Measurements from ENCODE around the gene RGMB. TPM values are rescaled to one million over a fixed set of nuclear protein-coding genes. Genes with fewer than 3 reads are reported as not detected.

The RGMB gene
- total and polyA plus RNA-seq, 5 donors from 2014 or later = 3.9 to 27.9 (median 4.3) TPM

GRCh38 chr5:98796197-98796972 is 22.9 kb downstream of the RGMB start:
- Histone ChIP-seq H3K36me3 (ENCODE audit: control insufficient read depth, insufficient read depth, low read length) (peaks cover 12% of the 10 kb centered on the region), H3K4me3 (ENCODE audit: low read depth, low read length) (no peak overlapping the region), H3K27me3 (ENCODE audit: control insufficient read depth, insufficient read depth, low read length) (no peaks in the 10 kb centered on the region), H3K27ac (ENCODE audit: insufficient read depth, low read length, poor library complexity, severe bottlenecking) (no peak overlapping the region), H3K9me3 (ENCODE audit: control insufficient read depth in 2 of 2, low read length in 2 of 2) (no peaks in the 10 kb centered on the region), H3K4me1 (ENCODE audit: control insufficient read depth, insufficient read depth, low read length, poor library complexity, severe bottlenecking) (no peaks in the 10 kb centered on the region)
- Mint-ChIP-seq H3K9me3 (peaks cover 0 to 1% (median 0%) of the 10 kb centered on the region in 7 donors), H3K4me1 (peaks cover 4 to 11% (median 6%) of the 10 kb centered on the region in 4 donors), H3K27ac (no peak overlapping the region), H3K4me3 (no peak overlapping the region), H3K36me3 (peaks cover 3% of the 10 kb centered on the region), H3K27me3 (no peaks in the 10 kb centered on the region)
- DNase-seq (peak; percentile 27 to 59 (median 53)), ATAC-seq (ENCODE audit: low read depth in 2 of 2) (peak; percentile 56 to 66)

- Mint-ChIP-seq H3K27me3 (peaks cover 4% of the 10 kb centered on the region), H3K36me3 (peaks cover 3% of the 10 kb centered on the region), H3K4me1 (peaks cover 4 to 8% (median 6%) of the 10 kb centered on the region in 4 donors), H3K9me3 (peaks cover 0 to 1% (median 0%) of the 10 kb centered on the region in 7 donors), H3K27ac (no peak overlapping the region), H3K4me3 (peak overlapping the region in 1 of 4 donors; percentile 55)
- ATAC-seq (ENCODE audit: low read depth in 2 of 2) = no peak
- no peak for DNase-seq
- Histone ChIP-seq H3K27me3 (ENCODE audit: control insufficient read depth, insufficient read depth, low read length) (no peaks in the 10 kb centered on the region), H3K4me1 (ENCODE audit: control insufficient read depth, insufficient read depth, low read length, poor library complexity, severe bottlenecking) (no peaks in the 10 kb centered on the region), H3K27ac (ENCODE audit: insufficient read depth, low read length, poor library complexity, severe bottlenecking) (no peak overlapping the region), H3K9me3 (ENCODE audit: control insufficient read depth in 2 of 2, low read length in 2 of 2) (no peaks in the 10 kb centered on the region), H3K36me3 (ENCODE audit: control insufficient read depth, insufficient read depth, low read length) (peaks cover 10% of the 10 kb centered on the region), H3K4me3 (ENCODE audit: low read depth, low read length) (no peak overlapping the region)
These were observed 24.9 kb downstream of the RGMB start for GRCh38 chr5:98798371-98798770.

- Mint-ChIP-seq H3K4me3 (peak overlapping the region in 1 of 4 donors; percentile 55), H3K36me3 (peaks cover 3% of the 10 kb centered on the region), H3K9me3 (peaks cover 0 to 1% (median 0%) of the 10 kb centered on the region in 7 donors), H3K27ac (no peak overlapping the region), H3K4me1 (peaks cover 4 to 8% (median 6%) of the 10 kb centered on the region in 4 donors), H3K27me3 (peaks cover 4% of the 10 kb centered on the region)
- DNase-seq (no peak), ATAC-seq (ENCODE audit: low read depth in 2 of 2) (no peak)
- Histone ChIP-seq H3K36me3 (ENCODE audit: control insufficient read depth, insufficient read depth, low read length) (peaks cover 5% of the 10 kb centered on the region), H3K4me1 (ENCODE audit: control insufficient read depth, insufficient read depth, low read length, poor library complexity, severe bottlenecking) (no peaks in the 10 kb centered on the region), H3K4me3 (ENCODE audit: low read depth, low read length) (no peak overlapping the region), H3K27ac (ENCODE audit: insufficient read depth, low read length, poor library complexity, severe bottlenecking) (no peak overlapping the region), H3K27me3 (ENCODE audit: control insufficient read depth, insufficient read depth, low read length) (no peaks in the 10 kb centered on the region), H3K9me3 (ENCODE audit: control insufficient read depth in 2 of 2, low read length in 2 of 2) (no peaks in the 10 kb centered on the region)
These were observed 25.4 kb downstream of the RGMB start for GRCh38 chr5:98798847-98799246.

- Mint-ChIP-seq H3K36me3 (peaks cover 14% of the 10 kb centered on the region), H3K27ac (no peak overlapping the region), H3K4me3 (no peak overlapping the region), H3K27me3 (peaks cover 4% of the 10 kb centered on the region), H3K9me3 (peaks cover 0 to 29% (median 12%) of the 10 kb centered on the region in 7 donors), H3K4me1 (no peaks in the 10 kb centered on the region)
- H3K36me3 ChIP-seq (ENCODE audit: control insufficient read depth, insufficient read depth, low read length) = no peaks in the 10 kb centered on the region
- H3K4me3 ChIP-seq (ENCODE audit: low read depth, low read length) = no peak overlapping the region
- H3K9me3 ChIP-seq (ENCODE audit: control insufficient read depth in 2 of 2, low read length in 2 of 2) = peaks cover 16 to 17% of the 10 kb centered on the region in 2 experiments
- no peak for DNase-seq
- H3K27me3 ChIP-seq (ENCODE audit: control insufficient read depth, insufficient read depth, low read length) = no peaks in the 10 kb centered on the region
- ATAC-seq (ENCODE audit: low read depth in 2 of 2) = no peak
- H3K4me1 ChIP-seq (ENCODE audit: control insufficient read depth, insufficient read depth, low read length, poor library complexity, severe bottlenecking) = no peaks in the 10 kb centered on the region
- H3K27ac ChIP-seq (ENCODE audit: insufficient read depth, low read length, poor library complexity, severe bottlenecking) = no peak overlapping the region
These were observed 30.6 kb downstream of the RGMB start for GRCh38 chr5:98804066-98804465.

GRCh38 chr5:98805070-98805469 is 31.6 kb downstream of the RGMB start:
- H3K9me3 ChIP-seq (ENCODE audit: control insufficient read depth in 2 of 2, low read length in 2 of 2) = peaks cover 16 to 17% of the 10 kb centered on the region in 2 experiments
- no peak overlapping the region for H3K27ac Mint-ChIP-seq
- H3K36me3 ChIP-seq (ENCODE audit: control insufficient read depth, insufficient read depth, low read length) = no peaks in the 10 kb centered on the region
- peaks cover 0 to 29% (median 12%) of the 10 kb centered on the region in 7 donors for H3K9me3 Mint-ChIP-seq
- ATAC-seq (ENCODE audit: low read depth in 2 of 2) = no peak
- no peak overlapping the region for H3K4me3 ChIP-seq (ENCODE audit: low read depth, low read length)
- H3K27me3 ChIP-seq (ENCODE audit: control insufficient read depth, insufficient read depth, low read length) = no peaks in the 10 kb centered on the region
- no peak for DNase-seq
- H3K4me1 ChIP-seq (ENCODE audit: control insufficient read depth, insufficient read depth, low read length, poor library complexity, severe bottlenecking) = no peaks in the 10 kb centered on the region
- H3K4me1 Mint-ChIP-seq = no peaks in the 10 kb centered on the region
- peaks cover 14% of the 10 kb centered on the region for H3K36me3 Mint-ChIP-seq
- no peak overlapping the region for H3K27ac ChIP-seq (ENCODE audit: insufficient read depth, low read length, poor library complexity, severe bottlenecking)
- H3K4me3 Mint-ChIP-seq = no peak overlapping the region
- H3K27me3 Mint-ChIP-seq = peaks cover 4% of the 10 kb centered on the region

- Histone ChIP-seq H3K4me1 (ENCODE audit: control insufficient read depth, insufficient read depth, low read length, poor library complexity, severe bottlenecking) (no peaks in the 10 kb centered on the region), H3K27me3 (ENCODE audit: control insufficient read depth, insufficient read depth, low read length) (no peaks in the 10 kb centered on the region), H3K27ac (ENCODE audit: insufficient read depth, low read length, poor library complexity, severe bottlenecking) (no peak overlapping the region), H3K4me3 (ENCODE audit: low read depth, low read length) (no peak overlapping the region), H3K9me3 (ENCODE audit: control insufficient read depth in 2 of 2, low read length in 2 of 2) (peaks cover 16 to 17% of the 10 kb centered on the region in 2 experiments), H3K36me3 (ENCODE audit: control insufficient read depth, insufficient read depth, low read length) (no peaks in the 10 kb centered on the region)
- H3K27ac Mint-ChIP-seq = no peak overlapping the region
- ATAC-seq (ENCODE audit: low read depth in 2 of 2) (no peak), DNase-seq (no peak)
- no peaks in the 10 kb centered on the region for H3K27me3 Mint-ChIP-seq
- H3K4me1 Mint-ChIP-seq = no peaks in the 10 kb centered on the region
- no peak overlapping the region for H3K4me3 Mint-ChIP-seq
- H3K9me3 Mint-ChIP-seq = peaks cover 0 to 29% (median 12%) of the 10 kb centered on the region in 7 donors
- H3K36me3 Mint-ChIP-seq = peaks cover 14% of the 10 kb centered on the region
These were observed 34.3 kb downstream of the RGMB start for GRCh38 chr5:98807806-98808205.

GRCh38 chr5:98810206-98810605 is 36.7 kb downstream of the RGMB start:
- ATAC-seq (ENCODE audit: low read depth in 2 of 2) (no peak), DNase-seq (no peak)
- Histone ChIP-seq H3K36me3 (ENCODE audit: control insufficient read depth, insufficient read depth, low read length) (no peaks in the 10 kb centered on the region), H3K4me3 (ENCODE audit: low read depth, low read length) (no peak overlapping the region), H3K27me3 (ENCODE audit: control insufficient read depth, insufficient read depth, low read length) (no peaks in the 10 kb centered on the region), H3K4me1 (ENCODE audit: control insufficient read depth, insufficient read depth, low read length, poor library complexity, severe bottlenecking) (no peaks in the 10 kb centered on the region), H3K27ac (ENCODE audit: insufficient read depth, low read length, poor library complexity, severe bottlenecking) (no peak overlapping the region), H3K9me3 (ENCODE audit: control insufficient read depth in 2 of 2, low read length in 2 of 2) (peaks cover 16 to 17% of the 10 kb centered on the region in 2 experiments)
- H3K4me3 Mint-ChIP-seq = no peak overlapping the region
- peaks cover 11% of the 10 kb centered on the region for H3K36me3 Mint-ChIP-seq
- no peak overlapping the region for H3K27ac Mint-ChIP-seq
- H3K4me1 Mint-ChIP-seq = no peaks in the 10 kb centered on the region
- no peaks in the 10 kb centered on the region for H3K27me3 Mint-ChIP-seq
- peaks cover 0 to 26% (median 10%) of the 10 kb centered on the region in 7 donors for H3K9me3 Mint-ChIP-seq

- Mint-ChIP-seq H3K9me3 (peaks cover 0 to 6% (median 0%) of the 10 kb centered on the region in 7 donors), H3K4me1 (no peaks in the 10 kb centered on the region), H3K27me3 (peaks cover 4% of the 10 kb centered on the region), H3K4me3 (no peak overlapping the region), H3K36me3 (no peaks in the 10 kb centered on the region), H3K27ac (no peak overlapping the region)
- ATAC-seq (ENCODE audit: low read depth in 2 of 2) (no peak), DNase-seq (peak in 1 of 3 donors; percentile 1)
- no peak overlapping the region for H3K27ac ChIP-seq (ENCODE audit: insufficient read depth, low read length, poor library complexity, severe bottlenecking)
- H3K4me3 ChIP-seq (ENCODE audit: low read depth, low read length) = no peak overlapping the region
- no peaks in the 10 kb centered on the region for H3K36me3 ChIP-seq (ENCODE audit: control insufficient read depth, insufficient read depth, low read length)
- H3K27me3 ChIP-seq (ENCODE audit: control insufficient read depth, insufficient read depth, low read length) = no peaks in the 10 kb centered on the region
- H3K4me1 ChIP-seq (ENCODE audit: control insufficient read depth, insufficient read depth, low read length, poor library complexity, severe bottlenecking) = no peaks in the 10 kb centered on the region
- no peaks in the 10 kb centered on the region for H3K9me3 ChIP-seq (ENCODE audit: control insufficient read depth in 2 of 2, low read length in 2 of 2)
These were observed 40.3 kb downstream of the RGMB start for GRCh38 chr5:98813755-98814154.
